ENCODE results near the gene SLC23A2.

The SLC23A2 gene

GRCh38 chr20:4810426-4811019, 190.8 kb downstream of the SLC23A2 start:
- no peak for DNase-seq

GRCh38 chr20:4809707-4810106, 191.6 kb downstream of the SLC23A2 start:
- DNase-seq, result peak; percentile 35

GRCh38 chr20:4808872-4809271, 192.4 kb downstream of the SLC23A2 start:
- DNase-seq, result no peak

- DNase-seq, result no peak
Measured at GRCh38 chr20:4805663-4806449, 195.5 kb downstream of the SLC23A2 start.

GRCh38 chr20:4802527-4802926, 198.8 kb downstream of the SLC23A2 start:
- DNase-seq, result no peak
